HepG2 (cell line): ENCODE measurements around the gene HS3ST3B1. TPM values are rescaled to one million over a fixed set of nuclear protein-coding genes. Genes with fewer than 3 reads are reported as not detected.
A peak's percentile ranks its signal among the peaks of the same experiment; 100 is the strongest.

Experiments
- BRD4 ChIP-seq: sonication (generic); formaldehyde crosslinking; IDR thresholded peaks from 2 replicates; pipeline ENCODE4 v1.4.0; 2020; ENCODE audit warnings: missing genetic modification reagents
- DR1 ChIP-seq: sonication (generic); formaldehyde crosslinking; IDR thresholded peaks from 2 replicates; pipeline ENCODE4 v1.8.0; 2021; ENCODE audit warnings: mild to moderate bottlenecking, missing genetic modification reagents, inconsistent platforms
- FOSL1 ChIP-seq: sonication (generic); formaldehyde crosslinking; IDR thresholded peaks from 2 replicates; pipeline ENCODE4 v1.9.0; 2021; ENCODE audit warnings: missing genetic modification reagents, borderline replicate concordance
- MXD3 ChIP-seq: IDR thresholded peaks from 2 replicates; pipeline ENCODE4 v1.6.1; 2016; ENCODE audit warnings: mild to moderate bottlenecking, missing biosample characterization, missing genetic modification reagents
- MXI1 ChIP-seq: IDR thresholded peaks from 3 replicates; pipeline ENCODE4 v1.6.1; 2012; ENCODE audit warnings: low read depth, low read length, inconsistent platforms, borderline replicate concordance
- PRDM4 ChIP-seq: sonication (generic); formaldehyde crosslinking; IDR thresholded peaks from 2 replicates; pipeline ENCODE4 v1.9.0; 2021; ENCODE audit warnings: missing genetic modification reagents, borderline replicate concordance
- TEAD2 ChIP-seq: sonication (generic); formaldehyde crosslinking; IDR thresholded peaks from 2 replicates; pipeline ENCODE4 v1.9.0; 2021; ENCODE audit warnings: missing genetic modification reagents
- ZBED4 ChIP-seq: sonication (generic); formaldehyde crosslinking; IDR thresholded peaks from 2 replicates; pipeline ENCODE4 v1.4.0; 2020; ENCODE audit warnings: missing genetic modification reagents, borderline replicate concordance
- ZGPAT ChIP-seq: IDR thresholded peaks from 2 replicates; pipeline ENCODE4 v1.6.1; 2016; ENCODE audit warnings: mild to moderate bottlenecking
- ZMAT3 ChIP-seq: sonication (generic); formaldehyde crosslinking; conservative IDR thresholded peaks from 2 replicates; pipeline ENCODE4 v1.7.0; 2021; ENCODE audit warnings: missing genetic modification reagents
- ZNF225 ChIP-seq: sonication (generic); formaldehyde crosslinking; IDR thresholded peaks from 2 replicates; pipeline ENCODE4 v1.4.0; 2020; ENCODE audit warnings: mild to moderate bottlenecking, missing genetic modification reagents
- ZNF280B ChIP-seq: sonication (generic); formaldehyde crosslinking; IDR thresholded peaks from 2 replicates; pipeline ENCODE4 v1.5.0; 2020; ENCODE audit warnings: missing genetic modification reagents, mild to moderate bottlenecking, borderline replicate concordance
- ZNF451 ChIP-seq: sonication (generic); formaldehyde crosslinking; IDR thresholded peaks from 2 replicates; pipeline ENCODE4 v1.5.0; 2020; ENCODE audit warnings: mild to moderate bottlenecking, missing genetic modification reagents
- ZSCAN21 ChIP-seq: sonication (generic); formaldehyde crosslinking; IDR thresholded peaks from 2 replicates; pipeline ENCODE4 v1.8.0; 2022; ENCODE audit warnings: mild to moderate bottlenecking, missing genetic modification reagents, moderate library complexity, borderline replicate concordance
- polyA plus RNA-seq, 8 experiments: library from polyadenylated mRNA; depleted of rRNA in 3 of 8; stranded (reverse) in 7 of 8; unstranded in 1 of 8; fragments of >200 nt; fragmentation: Illumina TruSeq in 4 of 8; extraction: Trizol in 4 of 8; gene quantifications; 2 replicates each; pipeline versions ENCODE4 v1.2.1 to v1.2.3, GENCODE V29; 2011 to 2016; ENCODE audit warnings: low read depth in 4 of 8, missing spikeins in 1 of 8, mixed read lengths in 1 of 8; ENCODE audit not compliant: insufficient read depth in 1 of 8
- total RNA-seq, 5 experiments: library from RNA; depleted of rRNA; stranded (reverse); fragments of >200 nt; fragmentation: Illumina TruSeq; extraction: Trizol; gene quantifications; 2 replicates each; pipeline ENCODE4 v1.2.3, GENCODE V29; 2016; ENCODE audit warnings: low read depth in 1 of 5
- TF ChIP-seq, protein P1 (sequence below): sonication (generic); formaldehyde crosslinking; IDR thresholded peaks from 2 replicates; pipeline ENCODE4 v1.5.0; 2020; ENCODE audit warnings: mild to moderate bottlenecking, missing genetic modification reagents, borderline replicate concordance

Gene HS3ST3B1
- total and polyA plus RNA-seq, 2 of the 13 experiments (the other 11 are each of a cell fraction or from before 2014, with no cell fraction given), result 15.7 to 39.5 TPM

DNA sequence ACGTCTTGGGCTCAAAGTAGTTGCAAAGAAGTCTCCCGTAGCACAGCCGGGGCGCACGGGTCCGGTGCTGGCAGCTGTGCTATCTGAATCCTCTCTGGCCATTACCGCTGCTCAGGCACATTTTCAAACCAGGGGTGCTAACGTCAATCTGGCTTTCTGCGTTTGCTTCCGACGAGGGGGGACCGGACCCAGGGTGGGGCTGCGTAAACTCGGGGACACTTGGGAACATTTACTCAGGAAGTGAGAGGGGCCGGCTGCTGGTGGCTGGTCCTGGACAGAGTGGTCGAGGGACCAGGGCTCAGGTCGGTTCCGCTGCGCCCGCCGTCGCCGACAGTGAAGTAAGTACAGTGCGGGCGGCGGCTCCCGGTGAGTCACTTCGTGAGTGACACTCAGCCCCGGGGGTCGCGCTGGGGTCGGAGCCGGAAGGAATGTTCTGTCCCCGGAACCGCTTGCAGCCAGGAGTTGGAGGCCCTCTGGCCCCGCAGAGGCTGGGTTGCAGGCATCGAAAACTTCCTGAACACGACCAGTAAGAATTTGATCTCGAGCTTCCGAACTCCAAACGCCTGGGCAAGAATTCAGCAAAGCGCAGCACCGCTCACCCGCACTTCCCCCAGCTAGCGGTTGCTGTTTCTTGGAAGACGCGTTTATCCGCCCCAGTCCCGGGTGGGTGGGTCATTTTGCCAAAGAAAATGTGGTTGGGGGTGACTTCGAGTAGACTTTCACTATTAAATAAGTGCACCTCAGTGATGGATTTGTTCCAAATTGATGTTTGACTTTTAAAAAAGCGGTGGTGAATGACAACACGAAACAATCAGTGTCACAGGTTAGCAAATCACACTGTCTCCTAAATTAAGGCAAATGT lies 1.4 kb upstream of the HS3ST3B1 start (continued):
- TF ChIP-seq, protein P1, sequence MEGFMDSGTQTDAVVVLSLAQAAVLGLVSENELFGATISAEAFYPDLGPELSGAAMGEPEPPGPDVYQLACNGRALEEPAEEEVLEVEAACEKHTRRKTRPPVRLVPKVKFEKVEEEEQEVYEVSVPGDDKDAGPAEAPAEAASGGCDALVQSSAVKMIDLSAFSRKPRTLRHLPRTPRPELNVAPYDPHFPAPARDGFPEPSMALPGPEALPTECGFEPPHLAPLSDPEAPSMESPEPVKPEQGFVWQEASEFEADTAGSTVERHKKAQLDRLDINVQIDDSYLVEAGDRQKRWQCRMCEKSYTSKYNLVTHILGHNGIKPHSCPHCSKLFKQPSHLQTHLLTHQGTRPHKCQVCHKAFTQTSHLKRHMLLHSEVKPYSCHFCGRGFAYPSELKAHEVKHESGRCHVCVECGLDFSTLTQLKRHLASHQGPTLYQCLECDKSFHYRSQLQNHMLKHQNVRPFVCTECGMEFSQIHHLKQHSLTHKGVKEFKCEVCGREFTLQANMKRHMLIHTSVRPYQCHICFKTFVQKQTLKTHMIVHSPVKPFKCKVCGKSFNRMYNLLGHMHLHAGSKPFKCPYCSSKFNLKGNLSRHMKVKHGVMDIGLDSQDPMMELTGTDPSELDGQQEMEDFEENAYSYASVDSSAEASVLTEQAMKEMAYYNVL (CRISPR knock-in tag), result peak; percentile 44; the same call in 1 of the 2 replicates
- 0 out of 2 replicates have a peak, but pooled peaks have one; percentile 30 for TF ChIP-seq ZNF225 (CRISPR knock-in tag)
- peak; percentile 54; the same call in 1 of the 2 replicates for TF ChIP-seq ZGPAT (CRISPR knock-in tag)
- no peak for TF ChIP-seq BRD4 (CRISPR knock-in tag)
- TF ChIP-seq MXD3 (CRISPR knock-in tag), result 0 out of 2 replicates have a peak, but pooled peaks have one; percentile 46
- TF ChIP-seq ZNF451, result peak; percentile 36; the same call in 1 of the 2 replicates
- peak; percentile 71; the same call in 1 of the 2 replicates for TF ChIP-seq ZBED4 (CRISPR knock-in tag)
- TF ChIP-seq FOSL1 (CRISPR knock-in tag), result peak; percentile 56
- TF ChIP-seq DR1, result no peak
- TF ChIP-seq TEAD2 (CRISPR knock-in tag), result no peak
- peak; percentile 64; the same call in 1 of the 2 replicates for TF ChIP-seq ZNF280B (CRISPR knock-in tag)
- TF ChIP-seq ZMAT3, result 0 out of 2 replicates have a peak, but pooled peaks have one; percentile 48
- TF ChIP-seq ZSCAN21, result 0 out of 2 replicates have a peak, but pooled peaks have one; percentile 48
- TF ChIP-seq MXI1, result peak; percentile 49; the same call in 1 of the 3 replicates
- TF ChIP-seq PRDM4 (CRISPR knock-in tag), result no peak
